HEK293 (cell line): Measurements from ENCODE around the gene SYTL1.

Experiments used
- CTCF ChIA-PET: fragments of 350-600 bp; formaldehyde crosslinking; extraction: SDS; loops from one replicate; lab custom pipeline; 2021; ENCODE audit warnings: antibody characterized with exemption; lab: Yijun Ruan, JAX
- POLR2A ChIA-PET: fragments of 300-600 bp; formaldehyde crosslinking; extraction: SDS; loops from one replicate; lab custom pipeline; 2020; ENCODE audit warnings: antibody characterized with exemption, inconsistent platforms; lab: Yijun Ruan, JAX
- H3K27ac ChIP-seq: fragments of 200-500 bp; sonication (Bioruptor generic); 2 replicates; pipeline ENCODE4 v1.5.1; 2014; ENCODE audit warnings: low read depth, low read length, control low read depth, inconsistent platforms; ENCODE audit errors: extremely low read depth
- H3K36me3 ChIP-seq, 2 experiments: fragments of 200-500 bp in 1 of 2; sonication (Bioruptor generic) in 1 of 2; 1 replicate in 1 of 2; 2 replicates in 1 of 2; pipeline ENCODE4 v1.5.1; 2014 to 2017; ENCODE audit warnings: inconsistent platforms in 2 of 2, low read length in 2 of 2; ENCODE audit not compliant: control insufficient read depth in 2 of 2, insufficient read depth in 1 of 2
- H3K4me1 ChIP-seq: fragments of 200-500 bp; sonication (Bioruptor generic); 2 replicates; pipeline ENCODE4 v1.5.1; 2014; ENCODE audit warnings: mild to moderate bottlenecking, low read length, inconsistent platforms; ENCODE audit not compliant: control insufficient read depth, insufficient read depth
- H3K4me3 ChIP-seq: 2 replicates; pipeline ENCODE4 v1.5.1; 2011; ENCODE audit warnings: low read depth, mild to moderate bottlenecking, control low read depth, low read length, moderate library complexity
- H3K9me3 ChIP-seq: fragments of 200-500 bp; sonication (Bioruptor generic); 2 replicates; pipeline ENCODE4 v1.5.1; 2014; ENCODE audit warnings: low read depth, low read length, inconsistent platforms; ENCODE audit not compliant: control insufficient read depth, insufficient read depth
- KLF10 ChIP-seq: fragments of 450-650 bp; IDR thresholded peaks from 2 replicates; pipeline ENCODE4 v1.5.1; 2018; ENCODE audit warnings: missing biosample characterization, mild to moderate bottlenecking, missing genetic modification characterization
- WT1 ChIP-seq: fragments of 450-650 bp; formaldehyde crosslinking; IDR thresholded peaks from 2 replicates; pipeline ENCODE4 v1.5.1; 2016; ENCODE audit warnings: missing biosample characterization, missing genetic modification characterization
- ZBTB1 ChIP-seq: fragments of 450-650 bp; formaldehyde crosslinking; IDR thresholded peaks from 2 replicates; pipeline ENCODE4 v1.5.1; 2016; ENCODE audit warnings: missing biosample characterization, missing genetic modification characterization
- ZBTB8A ChIP-seq: fragments of 450-650 bp; formaldehyde crosslinking; IDR thresholded peaks from 2 replicates; pipeline ENCODE4 v1.5.1; 2016; ENCODE audit warnings: missing biosample characterization, missing genetic modification characterization
- ZNF174 ChIP-seq: fragments of 450-650 bp; formaldehyde crosslinking; IDR thresholded peaks from 2 replicates; pipeline ENCODE4 v1.5.0; 2017; ENCODE audit warnings: missing biosample characterization, mild to moderate bottlenecking, missing genetic modification characterization
- ZNF211 ChIP-seq: fragments of 450-650 bp; formaldehyde crosslinking; IDR thresholded peaks from 2 replicates; pipeline ENCODE4 v1.5.1; 2016; ENCODE audit warnings: low read depth, missing biosample characterization, missing genetic modification characterization
- ZNF449 ChIP-seq: fragments of 450-650 bp; formaldehyde crosslinking; IDR thresholded peaks from 2 replicates; pipeline ENCODE4 v1.5.1; 2017; ENCODE audit warnings: missing biosample characterization, mild to moderate bottlenecking, missing genetic modification characterization, moderate library complexity
- ZNF600 ChIP-seq: fragments of 450-650 bp; formaldehyde crosslinking; IDR thresholded peaks from 2 replicates; pipeline ENCODE4 v1.5.1; 2016; ENCODE audit warnings: missing biosample characterization, missing genetic modification characterization
- ZNF664 ChIP-seq: fragments of 450-650 bp; formaldehyde crosslinking; IDR thresholded peaks from 2 replicates; pipeline ENCODE4 v1.5.1; 2016; ENCODE audit warnings: missing biosample characterization, missing genetic modification characterization
- ZNF692 ChIP-seq: fragments of 450-650 bp; formaldehyde crosslinking; IDR thresholded peaks from 2 replicates; pipeline ENCODE4 v1.5.1; 2016; ENCODE audit warnings: missing biosample characterization, missing genetic modification characterization
- ZNF76 ChIP-seq: fragments of 450-650 bp; formaldehyde crosslinking; IDR thresholded peaks from 2 replicates; pipeline ENCODE4; 2016; ENCODE audit warnings: low read depth, missing biosample characterization, missing genetic modification characterization, borderline replicate concordance
- ZNF777 ChIP-seq: fragments of 450-650 bp; formaldehyde crosslinking; IDR thresholded peaks from 2 replicates; pipeline ENCODE4 v1.5.1; 2017; ENCODE audit warnings: missing biosample characterization, missing genetic modification characterization, borderline replicate concordance

SYTL1 gene

GRCh38 chr1:27395441-27396195 is 53.8 kb downstream of the SYTL1 start (continued):
- TF ChIP-seq ZBTB8A (tag by site-specific recombination) (0 out of 2 replicates have a peak, but pooled peaks have one; percentile 26), WT1 (tag by site-specific recombination) (no peak), ZNF76 (tag by site-specific recombination) (0 out of 2 replicates have a peak, but pooled peaks have one; percentile 20), ZNF664 (tag by site-specific recombination) (no peak), ZNF692 (tag by site-specific recombination) (0 out of 2 replicates have a peak, but pooled peaks have one; percentile 16)
- TF ChIP-seq, all 188 proteins: peak for 14

DNA sequence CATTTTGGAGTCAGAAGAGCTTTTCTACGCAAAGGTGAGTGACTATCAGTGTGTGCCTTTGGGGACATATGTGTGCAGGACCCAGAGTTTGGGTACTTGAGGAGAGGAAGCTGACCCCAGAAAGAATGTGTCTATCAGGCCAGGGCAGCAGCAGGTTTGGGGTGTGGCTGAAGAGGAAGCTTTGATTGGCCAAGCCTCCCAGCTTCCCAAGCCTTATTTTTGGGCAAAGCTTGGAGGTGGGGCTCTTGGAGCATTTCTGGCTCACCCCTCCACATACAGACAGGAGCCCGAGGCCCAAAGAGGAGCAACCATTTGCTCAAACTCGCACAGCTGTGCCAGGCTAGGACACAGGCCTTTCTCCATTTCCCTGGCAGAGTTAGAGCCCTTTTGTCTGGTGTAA is 55.3 kb downstream of the SYTL1 start:
- Histone ChIP-seq H3K36me3 (no peaks in the 10 kb centered on the region), H3K27ac (no peak overlapping the region), H3K4me3 (no peak overlapping the region), H3K4me1 (no peaks in the 10 kb centered on the region), H3K9me3 (no peaks in the 10 kb centered on the region)
- TF ChIP-seq KLF10 (0 out of 2 replicates have a peak, but pooled peaks have one; percentile 44), ZBTB1 (tag by site-specific recombination) (no peak)
- ChIA-PET POLR2A (no interaction called here), CTCF (interaction anchor here (1.1 to 7.4 kb wide), 10 partner anchors 40 to 352 kb away, joined by 3 to 202 read pairs (median 8); partner anchors contain the start of gene AHDC1)

GRCh38 chr1:27397749-27398148 is 55.9 kb downstream of the SYTL1 start:
- CTCF ChIA-PET, result interaction anchor here (0.9 to 7.4 kb wide), 6 partner anchors 11 to 159 kb away, joined by 3 to 202 read pairs (median 6); no protein-coding TSS in a partner anchor

GRCh38 chr1:27398405-27399149 is 56.8 kb downstream of the SYTL1 start:
- ChIA-PET CTCF (interaction anchor here (0.5 to 7.4 kb wide), 8 partner anchors 9 to 209 kb away, joined by 3 to 202 read pairs (median 4); no protein-coding TSS in a partner anchor), POLR2A (interaction anchor here (0.6 kb wide), 1 partner anchor 22 kb away, joined by 8 read pairs; no protein-coding TSS in a partner anchor)
- no peaks in the 10 kb centered on the region for H3K4me1 ChIP-seq
- TF ChIP-seq ZNF76 (tag by site-specific recombination), result no peak
- TF ChIP-seq ZNF211 (tag by site-specific recombination), result no peak
- TF ChIP-seq ZNF449 (tag by site-specific recombination), result no peak
- TF ChIP-seq ZNF174 (tag by site-specific recombination), result no peak
- no peaks in the 10 kb centered on the region for H3K36me3 ChIP-seq
- H3K4me3 ChIP-seq, result no peak overlapping the region
- H3K9me3 ChIP-seq, result no peaks in the 10 kb centered on the region
- H3K27ac ChIP-seq, result no peak overlapping the region

More at GRCh38 chr1:27397749-27398148, 55.9 kb downstream of the SYTL1 start:
- Histone ChIP-seq H3K27ac (no peak overlapping the region), H3K36me3 (no peaks in the 10 kb centered on the region), H3K9me3 (no peaks in the 10 kb centered on the region), H3K4me3 (no peak overlapping the region), H3K4me1 (no peaks in the 10 kb centered on the region)
- TF ChIP-seq ZNF777 (tag by site-specific recombination), result no peak
- TF ChIP-seq ZNF600 (tag by site-specific recombination), result peak; percentile 68
- POLR2A ChIA-PET, result no interaction called here
